DMS79 (cell line): ENCODE data around the gene CEP57L1.
"Not testable (repeated sequence)": the region's sequence is repeated elsewhere in the genome, so short reads cannot be mapped to it uniquely, and the experiment has no call there.

Experiments used
- DNase-seq: peaks from one replicate; lab custom pipeline; 2025; lab: John Stamatoyannopoulos, UW

Gene CEP57L1

GRCh38 chr6:109174916-109175315, 79.6 kb downstream of the CEP57L1 start:
- DNase-seq: no peak

- no peak for DNase-seq
Measured at GRCh38 chr6:109178921-109179320, 83.6 kb downstream of the CEP57L1 start.

GRCh38 chr6:109179507-109179906, 84.2 kb downstream of the CEP57L1 start:
- no peak for DNase-seq

- DNase-seq: no peak
Measured at GRCh38 chr6:109182578-109182977, 87.3 kb downstream of the CEP57L1 start.

GRCh38 chr6:109183109-109183650, 87.9 kb downstream of the CEP57L1 start:
- no peak for DNase-seq

- DNase-seq: no peak
Measured at GRCh38 chr6:109184638-109185037, 89.3 kb downstream of the CEP57L1 start.

- DNase-seq: no peak
Measured at GRCh38 chr6:109186012-109186411, 90.7 kb downstream of the CEP57L1 start.

- DNase-seq: peak; percentile 15
Measured at GRCh38 chr6:109187399-109188114, 92.2 kb downstream of the CEP57L1 start.

- no peak for DNase-seq
Measured at GRCh38 chr6:109188115-109188411, 92.8 kb downstream of the CEP57L1 start.

- DNase-seq: not testable (repeated sequence)
Measured at GRCh38 chr6:109191368-109191767, 96.1 kb downstream of the CEP57L1 start.

GRCh38 chr6:109192865-109193264, 97.6 kb downstream of the CEP57L1 start:
- no peak for DNase-seq

GRCh38 chr6:109194880-109195279, 99.6 kb downstream of the CEP57L1 start:
- DNase-seq: no peak

- no peak for DNase-seq
Measured at GRCh38 chr6:109197061-109197460, 101.8 kb downstream of the CEP57L1 start.

- DNase-seq: no peak
Measured at GRCh38 chr6:109202409-109203264, 107.3 kb downstream of the CEP57L1 start.

- DNase-seq: no peak
Measured at GRCh38 chr6:109204511-109204910, 109.2 kb downstream of the CEP57L1 start.

- no peak for DNase-seq
Measured at GRCh38 chr6:109212683-109213082, 117.4 kb downstream of the CEP57L1 start.
